Upper lobe of right lung (tissue), 1 donor: ENCODE measurements around the gene IL16. TPM values are rescaled to one million over a fixed set of nuclear protein-coding genes. Genes with fewer than 3 reads are reported as not detected.
A peak's percentile ranks its signal among the peaks of the same experiment; 100 is the strongest.

Experiments used
- ATAC-seq: fragments of 200-7000 bp; cut with Tn5 transposase; one replicate; pipeline ENCODE4 v1.9.1; 2020; ENCODE audit warnings: mild to moderate bottlenecking, moderate library complexity
- DNase-seq: peaks from one replicate; pipeline ENCODE4 v3.0.0-alpha.2; 2020
- H3K27ac ChIP-seq: fragments of 200-600 bp; one replicate; pipeline ENCODE4 v1.8.0; 2022
- H3K27me3 ChIP-seq: fragments of 200-600 bp; one replicate; pipeline ENCODE4 v1.8.0; 2022; ENCODE audit warnings: mild to moderate bottlenecking
- H3K36me3 ChIP-seq: fragments of 200-600 bp; one replicate; pipeline ENCODE4 v1.8.0; 2022
- H3K4me1 ChIP-seq: fragments of 200-600 bp; one replicate; pipeline ENCODE4 v1.8.0; 2022
- H3K4me3 ChIP-seq: fragments of 200-600 bp; one replicate; pipeline ENCODE4 v1.8.0; 2022; ENCODE audit warnings: mild to moderate bottlenecking
- H3K9me3 ChIP-seq: fragments of 200-600 bp; one replicate; pipeline ENCODE4 v1.8.0; 2022
- CTCF ChIP-seq: fragments of 200-600 bp; IDR thresholded peaks from one replicate; pipeline ENCODE4 v1.8.0; 2022; ENCODE audit warnings: antibody characterized with exemption
- intact Hi-C: fragments of 100-400 bp; cut with DNase I; formaldehyde crosslinking; loops from one replicate; pipeline ENCODE4 v1.11.0; 2022
- total RNA-seq: library from RNA; stranded (reverse); fragmentation: NEBNext Ultra II Directional; extraction: Animal tissue kit (Norgen Biotek cat#: 25700); gene quantifications from one replicate; pipeline ENCODE4 v1.2.1, GENCODE V29; 2021
- donor health status: DM: no; HTN: yes; CAD: no; lungs with severe emphysema.

The IL16 gene
- total RNA-seq, 1 donor from 2014 or later = 39.3 TPM

- DNase-seq = no peak
These were observed 135.6 kb downstream of the IL16 start for GRCh38 chr15:81332326-81332725.

GRCh38 chr15:81333363-81333762, 136.7 kb downstream of the IL16 start:
- H3K4me1 ChIP-seq = no peaks in the 10 kb centered on the region
- no peaks in the 10 kb centered on the region for H3K36me3 ChIP-seq
- H3K27me3 ChIP-seq = no peaks in the 10 kb centered on the region
- no peak overlapping the region for H3K27ac ChIP-seq
- H3K9me3 ChIP-seq = no peaks in the 10 kb centered on the region
- no peak overlapping the region for H3K4me3 ChIP-seq
- no peak for DNase-seq
- no peak for TF ChIP-seq CTCF
- intact Hi-C loops = loop anchor here (10.0 kb wide), 1 partner anchor 61 kb away; no protein-coding TSS in a partner anchor
- ATAC-seq = no peak

More at GRCh38 chr15:81332326-81332725, 135.6 kb downstream of the IL16 start:
- Histone ChIP-seq H3K27ac (no peak overlapping the region), H3K9me3 (no peaks in the 10 kb centered on the region), H3K36me3 (no peaks in the 10 kb centered on the region), H3K4me3 (no peak overlapping the region), H3K27me3 (no peaks in the 10 kb centered on the region), H3K4me1 (no peaks in the 10 kb centered on the region)
- no peak for ATAC-seq
- intact Hi-C loops = loop anchor here (10.0 kb wide), 1 partner anchor 62 kb away; no protein-coding TSS in a partner anchor
- no peak for TF ChIP-seq CTCF

GRCh38 chr15:81334768-81335435, 138.2 kb downstream of the IL16 start:
- no peak overlapping the region for H3K27ac ChIP-seq
- DNase-seq = no peak
- H3K9me3 ChIP-seq = no peaks in the 10 kb centered on the region
- H3K36me3 ChIP-seq = no peaks in the 10 kb centered on the region
- H3K4me3 ChIP-seq = no peak overlapping the region
- H3K27me3 ChIP-seq = no peaks in the 10 kb centered on the region
- ATAC-seq = no peak
- no peak for TF ChIP-seq CTCF
- intact Hi-C loops = loop anchor here (10.0 kb wide), 1 partner anchor 60 kb away; no protein-coding TSS in a partner anchor
- H3K4me1 ChIP-seq = no peaks in the 10 kb centered on the region

- no peaks in the 10 kb centered on the region for H3K9me3 ChIP-seq
- no peaks in the 10 kb centered on the region for H3K36me3 ChIP-seq
- H3K4me3 ChIP-seq = no peak overlapping the region
These were observed 139.0 kb downstream of the IL16 start for GRCh38 chr15:81335631-81336030.

GRCh38 chr15:81336568-81336967, 139.9 kb downstream of the IL16 start:
- intact Hi-C loops = loop anchor here (10.0 kb wide), 1 partner anchor 58 kb away; no protein-coding TSS in a partner anchor
- Histone ChIP-seq H3K27ac (no peak overlapping the region), H3K4me1 (no peaks in the 10 kb centered on the region), H3K9me3 (no peaks in the 10 kb centered on the region), H3K36me3 (no peaks in the 10 kb centered on the region), H3K4me3 (no peak overlapping the region), H3K27me3 (no peaks in the 10 kb centered on the region)
- ATAC-seq = peak; percentile 24
- DNase-seq = no peak
- TF ChIP-seq CTCF = peak; percentile 36

More at GRCh38 chr15:81335631-81336030, 139.0 kb downstream of the IL16 start:
- Histone ChIP-seq H3K27me3 (no peaks in the 10 kb centered on the region), H3K4me1 (no peaks in the 10 kb centered on the region), H3K27ac (no peak overlapping the region)
- DNase-seq = no peak
- intact Hi-C loops = loop anchor here (10.0 kb wide), 1 partner anchor 59 kb away; no protein-coding TSS in a partner anchor
- no peak for TF ChIP-seq CTCF
- no peak for ATAC-seq
